ENCODE results near the gene MAGI2. TPM values are rescaled to one million over a fixed set of nuclear protein-coding genes. Genes with fewer than 3 reads are reported as not detected.

Gene MAGI2
- total and polyA plus RNA-seq, 2 of the 13 experiments (the other 11 are each of a cell fraction or from before 2014, with no cell fraction given) = 1.5 to 3.8 TPM

- TF ChIP-seq PAXIP1 (CRISPR knock-in tag; conservative IDR thresholded peaks at IDR 0.05) = peak; percentile 68
- TF ChIP-seq ZFP90 (CRISPR knock-in tag; IDR thresholded peaks at IDR 0.05; ENCODE audit: borderline replicate concordance) = no peak
- TF ChIP-seq ZNF879 (CRISPR knock-in tag; IDR thresholded peaks at IDR 0.05) = no peak
- no peak for TF ChIP-seq ZBTB8A (CRISPR knock-in tag; IDR thresholded peaks at IDR 0.05; ENCODE audit: borderline replicate concordance, low read depth)
- no peak for TF ChIP-seq SKIL (CRISPR knock-in tag; IDR thresholded peaks at IDR 0.05; ENCODE audit: borderline replicate concordance)
- TF ChIP-seq ZNF3 (CRISPR knock-in tag; IDR thresholded peaks at IDR 0.05) = no peak
- TF ChIP-seq ZMYM2 (CRISPR knock-in tag; IDR thresholded peaks at IDR 0.05) = no peak
- peak; percentile 53; the same call in 1 of the 2 replicates for TF ChIP-seq ZNF362 (CRISPR knock-in tag; IDR thresholded peaks at IDR 0.05; ENCODE audit: borderline replicate concordance)
- no peak for TF ChIP-seq KLF15 (CRISPR knock-in tag; IDR thresholded peaks at IDR 0.05; ENCODE audit: borderline replicate concordance)
- TF ChIP-seq HNRNPLL (IDR thresholded peaks at IDR 0.05; ENCODE audit: low read depth, low read length, poor library complexity, severe bottlenecking) = no peak
- TF ChIP-seq SP140L (CRISPR knock-in tag; IDR thresholded peaks at IDR 0.05; ENCODE audit: borderline replicate concordance) = no peak
- TF ChIP-seq MYNN (CRISPR knock-in tag; IDR thresholded peaks at IDR 0.05; ENCODE audit: low read depth) = no peak
- TF ChIP-seq HDAC2 (CRISPR knock-in tag; IDR thresholded peaks at IDR 0.05) = peak; percentile 58; the same call in 1 of the 2 replicates
- TF ChIP-seq AHDC1 (CRISPR knock-in tag; IDR thresholded peaks at IDR 0.05; ENCODE audit: borderline replicate concordance) = peak; percentile 91; the same call in 1 of the 2 replicates
- no peak for TF ChIP-seq RNF2 (conservative IDR thresholded peaks at IDR 0.05; ENCODE audit: low read depth)
- TF ChIP-seq TBX2 (CRISPR knock-in tag; IDR thresholded peaks at IDR 0.05; ENCODE audit: borderline replicate concordance) = no peak
- TF ChIP-seq ZNF761 (CRISPR knock-in tag; conservative IDR thresholded peaks at IDR 0.05) = no peak
- TF ChIP-seq CHCHD3 (CRISPR knock-in tag; IDR thresholded peaks at IDR 0.05) = no peak
Observed at GRCh38 chr7:79461660-79462059, 8.2 kb upstream of the MAGI2 start (continued).
